ENCODE measurements around the gene REXO5.

The REXO5 gene

DNA sequence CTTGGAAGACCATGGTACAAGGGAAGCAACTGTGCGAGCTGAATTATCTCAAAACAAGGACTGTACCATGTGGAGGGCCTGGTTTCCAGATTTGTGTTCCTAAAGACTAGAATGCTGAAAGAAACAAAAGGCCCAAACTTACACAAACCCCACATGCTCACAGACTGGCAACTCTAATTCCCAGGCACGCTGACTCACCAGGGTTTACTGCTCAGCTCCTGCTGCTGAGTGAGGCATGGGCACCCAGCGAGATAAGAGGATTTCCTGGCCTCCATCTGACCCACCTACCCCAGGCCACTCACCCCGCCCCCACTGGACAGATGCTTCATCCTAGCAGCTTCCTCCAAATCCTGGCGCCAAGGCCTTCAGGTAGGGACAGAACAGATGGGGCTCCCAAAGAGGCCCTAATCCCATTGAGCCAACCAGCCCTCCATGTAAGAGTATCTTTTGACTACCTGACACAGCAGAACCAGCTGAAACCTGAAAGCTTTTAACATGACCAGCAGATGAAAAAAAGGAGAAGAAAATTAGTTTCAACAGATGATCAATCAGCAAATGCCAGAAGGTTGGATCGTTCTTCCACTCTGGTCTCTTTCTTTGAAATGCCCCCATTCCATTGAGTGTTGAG is 59.9 kb downstream of the REXO5 start (continued):
- TF ChIP-seq, protein P1, sequence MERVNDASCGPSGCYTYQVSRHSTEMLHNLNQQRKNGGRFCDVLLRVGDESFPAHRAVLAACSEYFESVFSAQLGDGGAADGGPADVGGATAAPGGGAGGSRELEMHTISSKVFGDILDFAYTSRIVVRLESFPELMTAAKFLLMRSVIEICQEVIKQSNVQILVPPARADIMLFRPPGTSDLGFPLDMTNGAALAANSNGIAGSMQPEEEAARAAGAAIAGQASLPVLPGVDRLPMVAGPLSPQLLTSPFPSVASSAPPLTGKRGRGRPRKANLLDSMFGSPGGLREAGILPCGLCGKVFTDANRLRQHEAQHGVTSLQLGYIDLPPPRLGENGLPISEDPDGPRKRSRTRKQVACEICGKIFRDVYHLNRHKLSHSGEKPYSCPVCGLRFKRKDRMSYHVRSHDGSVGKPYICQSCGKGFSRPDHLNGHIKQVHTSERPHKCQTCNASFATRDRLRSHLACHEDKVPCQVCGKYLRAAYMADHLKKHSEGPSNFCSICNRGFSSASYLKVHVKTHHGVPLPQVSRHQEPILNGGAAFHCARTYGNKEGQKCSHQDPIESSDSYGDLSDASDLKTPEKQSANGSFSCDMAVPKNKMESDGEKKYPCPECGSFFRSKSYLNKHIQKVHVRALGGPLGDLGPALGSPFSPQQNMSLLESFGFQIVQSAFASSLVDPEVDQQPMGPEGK (tag by site-specific recombination; IDR thresholded peaks at IDR 0.05), result no peak
- TF ChIP-seq ZNF654 (tag by site-specific recombination; IDR thresholded peaks at IDR 0.05; ENCODE audit: low read depth), result no peak

DNA sequence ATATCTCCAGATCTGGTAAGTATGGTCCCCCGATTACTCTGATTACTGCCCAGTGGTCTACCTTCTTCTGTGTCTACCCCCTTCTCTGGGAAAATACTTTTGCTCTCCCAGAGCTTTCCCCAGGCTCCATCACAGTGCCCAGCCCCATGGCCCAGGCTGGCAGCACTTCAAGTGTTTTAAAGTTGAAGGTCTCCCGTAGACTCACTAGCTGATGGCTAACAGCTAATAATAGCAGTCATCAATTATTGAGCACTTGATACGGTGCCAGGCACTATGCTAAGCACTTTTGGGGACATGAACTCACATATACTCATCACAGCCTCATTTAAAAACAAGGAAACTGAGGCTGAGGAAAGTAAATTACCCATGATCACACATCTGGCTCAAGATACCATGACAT is 60.5 kb downstream of the REXO5 start:
- Histone ChIP-seq H3K27ac (ENCODE audit: extremely low read depth, low read depth, low read length) (no peak overlapping the region), H3K9me3 (ENCODE audit: control insufficient read depth, insufficient read depth, low read depth, low read length) (no peaks in the 10 kb centered on the region), H3K36me3 (ENCODE audit: control insufficient read depth in 2 of 2, insufficient read depth in 1 of 2, low read length in 2 of 2) (peaks cover 0 to 6% of the 10 kb centered on the region in 2 experiments; a peak in 1 of 3 replicates), H3K4me1 (ENCODE audit: control insufficient read depth, insufficient read depth, low read length) (no peaks in the 10 kb centered on the region), H3K4me3 (ENCODE audit: low read depth, low read length) (no peak overlapping the region)
- POLR2A ChIA-PET, result no interaction called here
- TF ChIP-seq ZNF529 (tag by site-specific recombination; IDR thresholded peaks at IDR 0.05; ENCODE audit: insufficient replicate concordance) (no peak), ZNF138 (tag by site-specific recombination; IDR thresholded peaks at IDR 0.05; ENCODE audit: borderline replicate concordance) (no peak), OSR2 (tag by site-specific recombination; IDR thresholded peaks at IDR 0.05) (no peak), ZNF350 (tag by site-specific recombination; IDR thresholded peaks at IDR 0.05) (no peak), BCL11B (tag by site-specific recombination; IDR thresholded peaks at IDR 0.05; ENCODE audit: low read depth) (no peak), ZNF341 (tag by site-specific recombination; IDR thresholded peaks at IDR 0.05; ENCODE audit: low read depth) (no peak), ZNF121 (tag by site-specific recombination; IDR thresholded peaks at IDR 0.05) (no peak), MYNN (tag by site-specific recombination; IDR thresholded peaks at IDR 0.05; ENCODE audit: borderline replicate concordance) (no peak), MZF1 (tag by site-specific recombination; IDR thresholded peaks at IDR 0.05; ENCODE audit: borderline replicate concordance) (no peak), YY2 (tag by site-specific recombination; IDR thresholded peaks at IDR 0.05) (no peak), GLIS2 (tag by site-specific recombination; IDR thresholded peaks at IDR 0.05) (no peak), ZNF140 (tag by site-specific recombination; IDR thresholded peaks at IDR 0.05) (no peak), ZNF626 (tag by site-specific recombination; IDR thresholded peaks at IDR 0.05) (no peak), ZBTB21 (tag by site-specific recombination; IDR thresholded peaks at IDR 0.05) (no peak), KLF7 (tag by site-specific recombination; IDR thresholded peaks at IDR 0.05; ENCODE audit: borderline replicate concordance) (no peak)
- TF ChIP-seq, protein P2, sequence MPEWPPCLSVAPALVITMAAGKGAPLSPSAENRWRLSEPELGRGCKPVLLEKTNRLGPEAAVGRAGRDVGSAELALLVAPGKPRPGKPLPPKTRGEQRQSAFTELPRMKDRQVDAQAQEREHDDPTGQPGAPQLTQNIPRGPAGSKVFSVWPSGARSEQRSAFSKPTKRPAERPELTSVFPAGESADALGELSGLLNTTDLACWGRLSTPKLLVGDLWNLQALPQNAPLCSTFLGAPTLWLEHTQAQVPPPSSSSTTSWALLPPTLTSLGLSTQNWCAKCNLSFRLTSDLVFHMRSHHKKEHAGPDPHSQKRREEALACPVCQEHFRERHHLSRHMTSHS (tag by site-specific recombination; IDR thresholded peaks at IDR 0.05), result no peak
- TF ChIP-seq, protein P3, sequence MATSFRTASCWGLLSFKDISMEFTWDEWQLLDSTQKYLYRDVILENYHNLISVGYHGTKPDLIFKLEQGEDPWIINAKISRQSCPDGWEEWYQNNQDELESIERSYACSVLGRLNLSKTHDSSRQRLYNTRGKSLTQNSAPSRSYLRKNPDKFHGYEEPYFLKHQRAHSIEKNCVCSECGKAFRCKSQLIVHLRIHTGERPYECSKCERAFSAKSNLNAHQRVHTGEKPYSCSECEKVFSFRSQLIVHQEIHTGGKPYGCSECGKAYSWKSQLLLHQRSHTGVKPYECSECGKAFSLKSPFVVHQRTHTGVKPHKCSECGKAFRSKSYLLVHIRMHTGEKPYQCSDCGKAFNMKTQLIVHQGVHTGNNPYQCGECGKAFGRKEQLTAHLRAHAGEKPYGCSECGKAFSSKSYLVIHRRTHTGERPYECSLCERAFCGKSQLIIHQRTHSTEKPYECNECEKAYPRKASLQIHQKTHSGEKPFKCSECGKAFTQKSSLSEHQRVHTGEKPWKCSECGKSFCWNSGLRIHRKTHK (tag by site-specific recombination; IDR thresholded peaks at IDR 0.05), result no peak
- TF ChIP-seq, protein P4, sequence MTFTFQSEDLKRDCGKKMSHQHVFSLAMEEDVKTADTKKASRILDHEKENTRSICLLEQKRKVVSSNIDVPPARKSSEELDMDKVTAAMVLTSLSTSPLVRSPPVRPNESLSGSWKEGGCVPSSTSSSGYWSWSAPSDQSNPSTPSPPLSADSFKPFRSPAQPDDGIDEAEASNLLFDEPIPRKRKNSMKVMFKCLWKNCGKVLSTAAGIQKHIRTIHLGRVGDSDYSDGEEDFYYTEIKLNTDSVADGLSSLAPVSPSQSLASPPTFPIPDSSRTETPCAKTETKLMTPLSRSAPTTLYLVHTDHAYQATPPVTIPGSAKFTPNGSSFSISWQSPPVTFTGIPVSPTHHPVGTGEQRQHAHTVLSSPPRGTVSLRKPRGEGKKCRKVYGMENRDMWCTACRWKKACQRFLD (tag by site-specific recombination; IDR thresholded peaks at IDR 0.05), result no peak
- TF ChIP-seq, protein P5, sequence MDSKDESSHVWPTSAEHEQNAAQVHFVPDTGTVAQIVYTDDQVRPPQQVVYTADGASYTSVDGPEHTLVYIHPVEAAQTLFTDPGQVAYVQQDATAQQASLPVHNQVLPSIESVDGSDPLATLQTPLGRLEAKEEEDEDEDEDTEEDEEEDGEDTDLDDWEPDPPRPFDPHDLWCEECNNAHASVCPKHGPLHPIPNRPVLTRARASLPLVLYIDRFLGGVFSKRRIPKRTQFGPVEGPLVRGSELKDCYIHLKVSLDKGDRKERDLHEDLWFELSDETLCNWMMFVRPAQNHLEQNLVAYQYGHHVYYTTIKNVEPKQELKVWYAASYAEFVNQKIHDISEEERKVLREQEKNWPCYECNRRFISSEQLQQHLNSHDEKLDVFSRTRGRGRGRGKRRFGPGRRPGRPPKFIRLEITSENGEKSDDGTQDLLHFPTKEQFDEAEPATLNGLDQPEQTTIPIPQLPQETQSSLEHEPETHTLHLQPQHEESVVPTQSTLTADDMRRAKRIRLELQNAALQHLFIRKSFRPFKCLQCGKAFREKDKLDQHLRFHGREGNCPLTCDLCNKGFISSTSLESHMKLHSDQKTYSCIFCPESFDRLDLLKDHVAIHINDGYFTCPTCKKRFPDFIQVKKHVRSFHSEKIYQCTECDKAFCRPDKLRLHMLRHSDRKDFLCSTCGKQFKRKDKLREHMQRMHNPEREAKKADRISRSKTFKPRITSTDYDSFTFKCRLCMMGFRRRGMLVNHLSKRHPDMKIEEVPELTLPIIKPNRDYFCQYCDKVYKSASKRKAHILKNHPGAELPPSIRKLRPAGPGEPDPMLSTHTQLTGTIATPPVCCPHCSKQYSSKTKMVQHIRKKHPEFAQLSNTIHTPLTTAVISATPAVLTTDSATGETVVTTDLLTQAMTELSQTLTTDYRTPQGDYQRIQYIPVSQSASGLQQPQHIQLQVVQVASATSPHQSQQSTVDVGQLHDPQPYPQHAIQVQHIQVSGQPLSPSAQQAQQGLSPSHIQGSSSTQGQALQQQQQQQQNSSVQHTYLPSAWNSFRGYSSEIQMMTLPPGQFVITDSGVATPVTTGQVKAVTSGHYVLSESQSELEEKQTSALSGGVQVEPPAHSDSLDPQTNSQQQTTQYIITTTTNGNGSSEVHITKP (tag by site-specific recombination; IDR thresholded peaks at IDR 0.05), result no peak
- CTCF ChIA-PET, result interaction anchor here (1.4 kb wide), 1 partner anchor 11 kb away, joined by 5 read pairs; no protein-coding TSS in a partner anchor
